Panc1 (cell line): ENCODE results near the gene DIAPH2.

Experiments used
- CTCF ChIP-seq: fragments of 450-650 bp; IDR thresholded peaks from 2 replicates; pipeline ENCODE4 v1.5.1; 2017; ENCODE audit warnings: mild to moderate bottlenecking
- REST ChIP-seq, 2 experiments: IDR thresholded peaks; 2 replicates each; pipeline ENCODE4 v1.6.1; 2011 to 2012; ENCODE audit warnings: low read depth in 2 of 2, control low read depth in 1 of 2, low read length in 1 of 2, mild to moderate bottlenecking in 1 of 2, moderate library complexity in 1 of 2; ENCODE audit not compliant: insufficient read depth in 1 of 2
- SIN3A ChIP-seq: IDR thresholded peaks from 2 replicates; pipeline ENCODE4 v1.6.1; 2012; ENCODE audit warnings: low read depth, mild to moderate bottlenecking, low read length, moderate library complexity, borderline replicate concordance; ENCODE audit not compliant: insufficient read depth

- no peak for TF ChIP-seq REST (IDR thresholded peaks at IDR 0.05; ENCODE audit: insufficient read depth in 1 of 2, low read depth in 2 of 2, low read length in 1 of 2)
- no peak for TF ChIP-seq SIN3A
- TF ChIP-seq CTCF, result no peak
These were observed 375.4 kb downstream of the DIAPH2 start for GRCh38 chrX:97060020-97060419.
